Panc1 (cell line): Measurements from ENCODE around the gene NEURL1B. TPM values are rescaled to one million over a fixed set of nuclear protein-coding genes. Genes with fewer than 3 reads are reported as not detected.

Source experiments
- ATAC-seq: fragments of 200-7000 bp; cut with Tn5 transposase; 2 replicates; pipeline ENCODE4 v1.9.1; 2020; ENCODE audit warnings: mild to moderate bottlenecking, moderate library complexity
- BruUV-seq: library from RNA; stranded (reverse); fragments of 400-500 nt; replicated peaks from 2 replicates; lab custom pipeline; 2021; lab: Mats Ljungman, UMichigan
- CTCF ChIA-PET: fragments of 300-600 bp; sonication (Branson Sonifier 250); formaldehyde crosslinking; loops from one replicate; lab custom pipeline; 2022; ENCODE audit warnings: antibody characterized with exemption; lab: Charles Lee
- POLR2A ChIA-PET: fragments of 300-600 bp; sonication (Branson Sonifier 250); formaldehyde crosslinking; loops from one replicate; lab custom pipeline; 2022; ENCODE audit warnings: antibody characterized with exemption; lab: Charles Lee
- DNase-seq: peaks from one replicate; pipeline ENCODE4 v3.0.0-alpha.2; 2010; ENCODE audit warnings: low read depth, low spot score
- H3K27ac ChIP-seq: 2 replicates; pipeline ENCODE4 v1.5.1; 2011; ENCODE audit warnings: mild to moderate bottlenecking, low read length, inconsistent platforms
- H3K27me3 ChIP-seq: fragments of 200-500 bp; sonication (Bioruptor generic); 2 replicates; pipeline ENCODE4 v1.6.0; 2014; ENCODE audit warnings: low read length, inconsistent platforms; ENCODE audit not compliant: control insufficient read depth, insufficient read depth
- H3K36me3 ChIP-seq: fragments of 200-500 bp; sonication (Bioruptor generic); 2 replicates; pipeline ENCODE4 v1.5.1; 2014; ENCODE audit warnings: inconsistent platforms, mild to moderate bottlenecking, low read length, moderate library complexity; ENCODE audit not compliant: control insufficient read depth, insufficient read depth
- H3K4me1 ChIP-seq: 2 replicates; pipeline ENCODE4 v1.5.1; 2011; ENCODE audit warnings: inconsistent platforms, mild to moderate bottlenecking, low read length, moderate library complexity; ENCODE audit not compliant: control insufficient read depth, insufficient read depth
- H3K4me3 ChIP-seq, 2 experiments: 2 replicates each; pipeline ENCODE4 v1.5.1; 2011 to 2012; ENCODE audit warnings: low read depth in 2 of 2, low read length in 2 of 2, mild to moderate bottlenecking in 2 of 2, inconsistent platforms in 1 of 2, moderate library complexity in 1 of 2
- H3K9me3 ChIP-seq: fragments of 200-500 bp; sonication (Bioruptor generic); 2 replicates; pipeline ENCODE4 v1.5.1; 2014; ENCODE audit warnings: low read depth, mild to moderate bottlenecking, inconsistent platforms, low read length, moderate library complexity; ENCODE audit not compliant: control insufficient read depth, insufficient read depth
- CTCF ChIP-seq: fragments of 450-650 bp; IDR thresholded peaks from 2 replicates; pipeline ENCODE4 v1.5.1; 2017; ENCODE audit warnings: mild to moderate bottlenecking
- POLR2AphosphoS5 ChIP-seq: IDR thresholded peaks from 2 replicates; pipeline ENCODE4 v1.6.1; 2012; ENCODE audit warnings: mild to moderate bottlenecking, low read depth, low read length, moderate library complexity
- REST ChIP-seq, 2 experiments: IDR thresholded peaks; 2 replicates each; pipeline ENCODE4 v1.6.1; 2011 to 2012; ENCODE audit warnings: low read depth in 2 of 2, control low read depth in 1 of 2, low read length in 1 of 2, mild to moderate bottlenecking in 1 of 2, moderate library complexity in 1 of 2; ENCODE audit not compliant: insufficient read depth in 1 of 2
- SIN3A ChIP-seq: IDR thresholded peaks from 2 replicates; pipeline ENCODE4 v1.6.1; 2012; ENCODE audit warnings: low read depth, mild to moderate bottlenecking, low read length, moderate library complexity, borderline replicate concordance; ENCODE audit not compliant: insufficient read depth
- TCF7L2 ChIP-seq: IDR thresholded peaks from 2 replicates; pipeline ENCODE4 v1.6.1; 2011; ENCODE audit warnings: mild to moderate bottlenecking, low read depth, low read length, inconsistent platforms
- in situ Hi-C: cut with HindIII; loops from 2 replicates; pipeline ENCODE4 v1.10.0; 2016; ENCODE audit warnings: low sequenced_read_pairs, low pct_unique_long_range_greater_than_20kb
- intact Hi-C: fragments of 100-400 bp; cut with micrococcal nuclease; formaldehyde crosslinking; loops from one replicate; pipeline ENCODE4 v1.10.0; 2022; ENCODE audit not compliant: unreplicated experiment
- total RNA-seq: library from RNA; stranded (reverse); gene quantifications from one replicate; pipeline ENCODE4 v1.2.1, GENCODE V29; 2021; ENCODE audit not compliant: unreplicated experiment

The NEURL1B gene
- total RNA-seq, 1 experiment from 2014 or later: 5.3 TPM

- POLR2A ChIA-PET: no interaction called here
- Histone ChIP-seq H3K27ac (no peak overlapping the region), H3K9me3 (no peaks in the 10 kb centered on the region), H3K4me1 (no peaks in the 10 kb centered on the region), H3K36me3 (no peaks in the 10 kb centered on the region), H3K4me3 (no peak overlapping the region), H3K27me3 (no peaks in the 10 kb centered on the region)
- no peak for TF ChIP-seq SIN3A
- TF ChIP-seq TCF7L2: no peak
- TF ChIP-seq REST (IDR thresholded peaks at IDR 0.05; ENCODE audit: insufficient read depth in 1 of 2, low read depth in 2 of 2, low read length in 1 of 2): no peak
- TF ChIP-seq POLR2AphosphoS5: no peak
- no peak for TF ChIP-seq CTCF
- in situ Hi-C loops: no loop called here
- CTCF ChIA-PET: interaction anchor here (0.7 kb wide), 1 partner anchor 24 kb away, joined by 4 read pairs; no protein-coding TSS in a partner anchor
- ATAC-seq: no peak
- DNase-seq: no peak
- no TSS peak for BruUV-seq
- intact Hi-C loops: no loop called here
Observed at GRCh38 chr5:172670444-172670843, 29.4 kb downstream of the NEURL1B start.

GRCh38 chr5:172671091-172671490 lies 30.0 kb downstream of the NEURL1B start:
- POLR2A ChIA-PET: no interaction called here
- H3K4me1 ChIP-seq: no peaks in the 10 kb centered on the region
- H3K9me3 ChIP-seq: no peaks in the 10 kb centered on the region
- H3K27ac ChIP-seq: no peak overlapping the region
- H3K4me3 ChIP-seq: no peak overlapping the region
- 0 out of 2 replicates have a peak, but pooled peaks have one; percentile 43 for ATAC-seq
- no TSS peak for BruUV-seq
- in situ Hi-C loops (no loop called here), intact Hi-C loops (no loop called here)
- TF ChIP-seq CTCF (no peak), TCF7L2 (no peak), POLR2AphosphoS5 (no peak), REST (IDR thresholded peaks at IDR 0.05; ENCODE audit: insufficient read depth in 1 of 2, low read depth in 2 of 2, low read length in 1 of 2) (no peak), SIN3A (no peak)
- no peak for DNase-seq
- CTCF ChIA-PET: no interaction called here
- no peaks in the 10 kb centered on the region for H3K36me3 ChIP-seq
- H3K27me3 ChIP-seq: no peaks in the 10 kb centered on the region
